GM19452 (cell line): ENCODE results near the gene HJV.
"Not testable (repeated sequence)": the region's sequence is repeated elsewhere in the genome, so short reads cannot be mapped to it uniquely, and the experiment has no call there.

Source experiments
- ATAC-seq: cut with Tn5 transposase; IDR thresholded peaks from one replicate; pipeline ENCODE4 v1.9.1; 2021; ENCODE audit not compliant: unreplicated experiment

The HJV gene, protein sequence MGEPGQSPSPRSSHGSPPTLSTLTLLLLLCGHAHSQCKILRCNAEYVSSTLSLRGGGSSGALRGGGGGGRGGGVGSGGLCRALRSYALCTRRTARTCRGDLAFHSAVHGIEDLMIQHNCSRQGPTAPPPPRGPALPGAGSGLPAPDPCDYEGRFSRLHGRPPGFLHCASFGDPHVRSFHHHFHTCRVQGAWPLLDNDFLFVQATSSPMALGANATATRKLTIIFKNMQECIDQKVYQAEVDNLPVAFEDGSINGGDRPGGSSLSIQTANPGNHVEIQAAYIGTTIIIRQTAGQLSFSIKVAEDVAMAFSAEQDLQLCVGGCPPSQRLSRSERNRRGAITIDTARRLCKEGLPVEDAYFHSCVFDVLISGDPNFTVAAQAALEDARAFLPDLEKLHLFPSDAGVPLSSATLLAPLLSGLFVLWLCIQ

DNA sequence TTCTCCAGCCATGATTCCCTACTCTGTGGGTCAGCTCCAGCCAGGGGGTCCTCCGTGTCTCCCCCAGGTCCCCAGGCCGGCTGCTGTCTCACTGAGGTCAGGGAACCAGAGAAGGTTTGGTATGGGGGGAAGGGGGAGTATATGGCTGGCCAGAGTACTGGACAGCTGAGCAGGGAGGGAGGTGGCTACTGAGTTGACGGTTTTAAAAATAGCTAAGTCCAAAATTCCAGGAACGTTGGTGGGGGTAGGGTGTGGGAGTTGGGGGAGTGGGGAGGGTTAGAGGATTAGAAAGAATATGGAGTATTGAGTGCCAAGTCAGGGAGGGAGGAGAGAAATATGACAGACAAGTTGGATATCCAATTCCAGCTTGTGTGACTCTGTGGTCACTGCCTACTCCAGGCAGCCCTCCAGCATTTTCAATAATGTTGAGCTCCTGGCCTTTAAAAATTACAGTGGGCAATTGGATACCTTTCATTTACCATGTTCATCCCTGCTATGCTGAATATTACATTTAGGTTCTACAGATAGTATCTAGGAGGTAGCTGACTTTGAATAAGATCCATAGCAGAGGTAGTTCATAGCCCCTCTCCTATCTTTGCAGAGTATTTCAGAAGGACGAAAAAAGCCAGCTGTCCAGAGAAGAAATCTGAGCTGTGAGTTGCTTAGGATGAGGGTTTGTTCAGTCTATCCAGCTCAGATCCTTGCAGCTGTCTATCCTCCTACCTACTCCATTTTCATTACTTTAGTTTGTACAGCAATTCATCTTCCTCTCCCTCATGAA, at the start of gene HJV:
Gene HJV (minus strand): TSS at position 114 of the 781 bp plus-strand sequence. CDS start 1,504 bp downstream, outside the sequence.
- ATAC-seq, result no peak

DNA sequence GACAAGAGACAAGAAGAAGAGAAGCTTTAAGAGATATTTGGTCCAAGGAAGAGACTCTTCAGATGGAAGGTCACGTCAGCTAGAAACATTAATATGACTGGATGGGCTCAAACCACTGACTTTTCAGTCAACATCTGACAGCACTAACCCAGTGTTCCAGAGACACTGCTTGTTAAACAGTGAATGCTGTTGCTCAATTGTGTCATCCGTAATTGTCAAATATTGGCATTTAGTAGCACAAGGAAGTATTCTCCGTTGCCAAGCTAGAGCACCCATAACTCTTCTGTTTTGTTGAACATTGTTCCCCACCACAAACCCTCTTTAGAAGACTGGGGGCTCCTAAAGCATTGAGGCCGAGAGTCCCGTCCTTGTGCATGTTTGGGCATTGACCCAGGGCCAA, 37.6 kb upstream of the HJV start:
- ATAC-seq, result not testable (repeated sequence)

DNA sequence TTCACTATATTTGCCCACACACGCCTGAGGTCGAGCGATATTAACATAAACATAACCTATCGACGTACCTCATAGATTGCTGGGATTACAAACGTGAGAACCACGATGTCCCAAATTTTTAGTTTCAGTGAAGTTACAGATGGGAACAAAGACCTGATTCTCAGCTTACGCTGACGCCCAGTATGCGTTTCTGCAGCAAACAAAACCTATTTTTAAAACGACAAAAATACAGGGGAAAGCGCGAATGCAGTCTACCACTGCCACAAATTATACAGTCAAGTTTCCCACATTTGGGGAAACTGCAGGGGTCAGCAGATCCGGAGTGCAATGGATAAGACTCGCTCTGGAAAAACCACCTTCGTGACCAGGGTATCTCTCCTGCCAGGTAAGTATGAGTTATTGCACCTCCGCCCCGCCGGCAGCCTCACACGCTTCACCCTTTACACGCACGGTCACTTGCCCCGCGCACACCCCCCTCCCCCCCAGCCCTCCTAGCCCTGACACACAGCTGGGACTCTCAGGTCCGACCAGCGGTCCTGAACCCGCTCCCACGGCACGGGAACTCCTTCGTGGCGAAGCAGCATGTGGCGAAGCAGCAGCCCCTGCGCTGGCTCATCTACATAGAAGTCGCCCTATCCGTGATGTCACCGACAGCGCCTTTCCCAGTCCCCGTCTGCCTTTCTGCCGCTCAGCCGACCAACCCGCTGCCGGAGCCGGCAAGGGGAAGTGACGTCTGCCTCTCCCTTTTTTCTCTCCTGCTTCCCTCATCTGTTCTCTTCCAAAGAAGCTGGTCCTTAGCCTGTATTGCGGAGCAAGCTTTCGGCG, 30.5 kb upstream of the HJV start:
- ATAC-seq, result peak; percentile 59

DNA sequence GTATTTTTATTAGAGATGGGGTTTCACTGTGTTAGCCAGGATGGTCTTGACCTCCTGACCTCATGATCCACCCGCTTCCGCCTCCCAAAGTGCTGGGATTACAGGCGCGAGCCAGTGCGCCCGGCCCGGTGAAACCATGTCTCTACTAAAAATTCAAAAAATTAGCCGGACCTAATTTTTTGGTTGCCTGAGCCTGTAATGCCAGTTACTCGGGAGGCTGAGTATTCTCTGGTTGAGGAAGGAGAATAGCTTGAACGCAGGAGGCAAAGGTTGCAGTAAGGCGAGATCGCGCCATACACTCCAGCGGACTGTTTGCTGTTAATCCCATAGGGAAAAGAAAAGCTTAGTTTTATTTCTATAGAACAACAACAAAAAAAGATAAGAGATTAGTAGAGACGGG, 29.9 kb upstream of the HJV start:
- ATAC-seq, result peak; percentile 24

DNA sequence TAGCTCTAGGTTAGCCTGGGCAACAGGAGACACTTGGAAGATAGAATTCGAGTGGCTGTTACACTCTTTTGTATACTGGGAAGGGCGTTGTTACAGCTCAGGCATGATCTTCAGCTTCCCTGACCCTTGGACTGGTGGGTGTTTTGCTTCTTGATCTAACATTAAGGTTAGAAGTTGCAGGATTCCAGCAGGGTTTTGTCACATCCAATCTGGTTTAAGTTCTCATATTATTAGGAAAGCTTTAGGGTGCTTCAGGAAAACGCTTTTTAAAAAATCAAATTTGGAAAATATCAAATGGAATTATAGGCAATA, 29.1 kb upstream of the HJV start:
- ATAC-seq, result not testable (repeated sequence)

DNA sequence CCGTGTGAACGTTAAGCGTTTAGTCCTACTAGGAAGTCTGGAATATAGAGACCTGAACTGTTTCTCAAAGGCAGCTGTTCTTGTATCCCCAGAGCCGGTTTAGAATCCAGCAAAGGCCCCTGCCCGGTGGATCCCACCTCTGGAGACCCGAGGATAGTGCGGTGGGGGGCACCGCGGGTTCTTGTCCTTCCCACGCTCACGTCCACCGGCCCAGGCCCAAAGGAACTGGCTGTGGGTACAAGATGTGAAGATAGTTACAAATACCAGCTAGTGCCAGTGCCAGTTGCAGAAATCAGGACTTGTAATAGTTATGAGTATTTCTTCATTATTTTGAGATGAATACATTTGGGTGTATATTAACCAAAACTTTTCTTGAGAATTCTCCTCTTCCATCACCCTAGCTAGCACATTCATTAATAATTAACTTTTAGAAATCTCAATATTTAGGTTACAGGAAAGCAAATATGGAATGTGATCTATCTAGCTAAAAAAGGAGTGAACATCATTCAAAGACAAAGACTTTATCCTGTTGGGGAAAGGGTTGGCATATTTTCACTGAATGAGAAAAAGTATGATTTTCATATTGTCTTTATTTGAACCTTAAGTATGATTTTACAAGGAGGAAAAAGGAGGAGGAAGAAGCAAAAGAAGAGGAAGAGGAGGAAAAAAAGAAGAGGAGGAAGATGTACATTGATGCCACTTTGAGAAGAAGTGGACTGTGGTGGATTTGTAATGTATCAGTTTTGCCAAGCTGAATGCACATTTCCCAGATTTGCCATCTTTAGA, 28.5 kb upstream of the HJV start:
- ATAC-seq, result not testable (repeated sequence)

DNA sequence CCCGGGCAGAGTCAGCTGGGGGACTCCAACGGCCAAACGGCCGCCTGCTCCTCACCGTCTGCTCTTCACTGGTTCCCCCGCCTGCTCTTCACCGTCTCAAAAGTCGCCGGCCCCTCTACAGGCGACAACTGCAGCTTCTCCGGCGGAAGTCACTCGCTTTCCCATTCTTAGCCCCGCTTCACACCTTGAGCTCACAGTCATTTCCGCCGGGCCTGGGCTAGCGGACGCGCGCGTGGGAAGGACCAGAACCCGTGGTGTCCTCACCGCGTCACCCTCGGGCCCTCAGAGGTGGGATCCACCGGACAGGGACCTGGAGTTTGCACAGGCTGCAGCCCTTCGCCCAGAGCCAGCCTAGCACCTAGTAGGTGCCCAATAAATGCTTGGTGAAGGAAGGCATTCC, 27.9 kb upstream of the HJV start:
- ATAC-seq, result no peak

DNA sequence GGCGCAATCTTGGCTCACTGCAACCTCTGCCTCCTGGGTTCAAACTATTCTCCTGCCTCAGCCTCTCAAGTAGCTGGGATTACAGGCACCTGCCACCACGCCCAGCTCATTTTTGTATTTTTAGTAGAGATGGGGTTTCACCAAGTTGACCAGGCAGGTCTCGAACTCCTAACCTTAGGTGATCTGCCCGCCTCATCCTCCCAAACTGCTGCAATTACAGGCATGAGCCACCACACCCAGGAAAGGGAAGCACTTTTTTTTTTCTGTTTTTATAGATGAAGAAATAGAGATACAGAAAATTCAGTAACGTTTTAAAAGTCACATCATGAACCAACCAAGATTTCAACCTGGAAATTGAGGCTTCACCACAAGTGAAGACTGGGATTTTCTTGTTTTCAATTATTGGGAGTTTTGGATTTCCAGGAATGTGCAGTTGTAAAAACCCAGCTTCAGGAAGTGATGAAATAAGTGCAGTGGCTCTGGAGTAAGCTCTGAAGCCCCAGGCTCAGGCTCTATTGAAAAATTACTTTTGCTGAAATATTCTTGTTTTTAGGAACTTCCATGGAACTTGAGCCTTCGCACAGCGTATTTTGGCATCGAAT, 27.1 kb upstream of the HJV start:
- not testable (repeated sequence) for ATAC-seq

DNA sequence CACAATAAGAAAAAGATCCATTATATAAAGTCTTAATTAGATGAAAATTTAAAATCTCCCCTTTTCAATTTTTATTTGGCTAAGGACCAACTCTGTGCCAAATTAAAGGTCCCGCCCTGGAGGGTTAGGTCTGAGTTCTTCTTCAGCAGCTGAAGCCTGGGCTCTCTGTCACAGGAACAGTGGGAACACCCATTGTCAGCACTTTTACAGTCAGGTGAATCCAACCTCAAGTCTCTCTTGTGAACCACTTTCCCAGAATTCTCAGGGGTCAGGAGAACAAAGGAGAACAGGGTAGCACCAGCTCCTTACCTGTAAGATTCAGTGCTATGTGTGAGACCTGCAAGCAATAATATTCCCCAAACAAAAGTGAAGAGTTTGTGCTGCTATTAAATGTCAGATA, 25.1 kb upstream of the HJV start:
- ATAC-seq, result no peak

DNA sequence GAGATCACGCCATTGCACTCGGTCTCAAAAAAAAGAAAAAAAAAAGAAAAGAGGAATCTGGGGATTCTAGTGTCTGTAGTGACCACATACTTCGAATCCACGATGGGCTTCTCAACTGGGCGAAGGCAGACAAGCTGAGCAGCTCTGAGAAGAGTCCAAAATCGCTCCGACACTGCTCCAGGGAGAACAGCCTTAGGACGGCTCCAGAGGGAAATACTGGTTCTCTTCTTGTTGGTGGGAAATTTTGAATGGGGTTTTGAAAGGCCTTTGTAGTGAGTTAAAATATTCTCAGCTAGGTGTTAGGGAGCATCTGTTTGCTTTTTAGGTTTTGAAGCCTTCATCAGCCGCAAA, 18.3 kb upstream of the HJV start:
- no peak for ATAC-seq

DNA sequence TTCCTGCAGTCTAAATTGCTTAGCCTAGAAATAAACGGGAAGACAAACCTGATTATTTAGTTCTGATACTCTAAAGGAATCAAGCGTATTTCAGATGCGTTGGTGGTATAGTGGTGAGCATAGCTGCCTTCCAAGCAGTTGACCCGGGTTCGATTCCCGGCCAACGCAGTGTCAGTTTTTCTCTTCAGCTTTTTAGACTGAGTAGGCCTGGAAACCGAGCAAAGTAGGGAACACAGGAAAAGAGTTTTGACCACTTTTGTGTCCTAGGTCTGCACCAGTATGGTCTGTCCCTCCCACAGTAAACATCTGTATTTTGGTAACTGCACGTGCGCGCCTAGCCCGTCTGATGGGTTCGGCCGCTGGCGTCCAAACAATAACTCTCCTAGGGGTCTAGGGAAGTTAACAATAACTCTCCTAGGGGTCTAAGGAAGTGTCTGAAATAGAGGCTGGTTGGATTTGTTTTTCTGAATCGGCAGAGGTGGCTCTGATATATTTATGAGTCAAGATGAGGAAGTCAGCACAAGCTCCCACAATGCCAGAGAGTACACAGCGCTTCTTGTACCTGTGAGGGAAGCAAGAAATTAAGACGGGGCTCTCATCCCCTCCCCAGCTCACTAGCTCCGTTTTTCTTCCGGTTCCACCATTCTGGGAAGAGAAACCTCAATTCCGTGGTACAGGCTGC, 15.6 kb upstream of the HJV start:
- ATAC-seq, result peak; percentile 23

DNA sequence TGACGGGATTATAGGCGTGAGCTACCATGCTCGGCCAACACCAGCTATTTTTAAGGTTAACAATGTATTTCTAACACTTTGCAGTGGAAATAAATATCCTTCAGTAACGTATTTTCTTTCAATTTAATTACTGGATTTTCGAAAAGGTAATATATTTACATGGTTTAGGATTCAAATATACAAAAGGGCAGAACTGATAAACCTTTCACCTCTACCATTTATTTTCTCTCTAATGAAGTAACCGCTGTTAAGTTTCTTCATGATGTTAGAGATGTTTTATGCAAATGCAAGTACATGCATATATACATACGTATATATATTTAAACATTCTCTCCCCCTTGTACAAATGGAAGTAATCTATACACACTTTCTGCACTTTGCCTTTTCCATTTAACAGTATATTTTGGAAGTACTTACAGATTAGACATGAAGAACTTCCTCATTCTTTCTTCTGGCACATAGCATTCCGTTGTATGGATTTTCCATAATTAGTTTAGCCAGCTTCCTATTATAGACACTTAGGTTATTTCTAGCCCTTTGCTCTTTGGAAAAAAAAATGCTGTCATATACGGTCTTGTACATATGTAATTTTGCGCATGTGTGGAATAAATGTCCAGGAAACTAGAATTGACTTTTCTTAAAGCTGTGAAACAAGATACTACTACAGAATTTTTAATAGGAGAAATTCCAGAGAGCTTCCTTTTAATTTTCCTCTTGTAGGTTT, 14.9 kb upstream of the HJV start:
- ATAC-seq, result no peak

DNA sequence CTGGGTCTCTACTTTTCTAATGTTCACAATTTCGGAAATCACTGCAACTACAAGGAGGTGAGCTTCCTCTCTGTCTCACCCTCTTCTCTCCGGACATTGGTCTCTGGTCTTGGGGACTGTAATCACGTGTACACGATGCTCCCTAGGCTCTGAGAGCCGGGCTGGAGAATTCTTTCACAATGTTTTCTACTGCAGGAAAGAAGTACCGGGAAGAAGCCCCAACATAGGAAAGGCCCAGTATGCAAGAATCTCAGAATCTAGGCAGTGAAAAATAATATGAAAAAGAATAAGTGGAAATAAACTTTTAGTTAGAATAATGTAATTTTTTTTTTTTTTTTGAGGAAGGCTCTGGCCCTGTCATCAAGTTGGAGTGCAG, 13.5 kb upstream of the HJV start:
- ATAC-seq, result no peak

DNA sequence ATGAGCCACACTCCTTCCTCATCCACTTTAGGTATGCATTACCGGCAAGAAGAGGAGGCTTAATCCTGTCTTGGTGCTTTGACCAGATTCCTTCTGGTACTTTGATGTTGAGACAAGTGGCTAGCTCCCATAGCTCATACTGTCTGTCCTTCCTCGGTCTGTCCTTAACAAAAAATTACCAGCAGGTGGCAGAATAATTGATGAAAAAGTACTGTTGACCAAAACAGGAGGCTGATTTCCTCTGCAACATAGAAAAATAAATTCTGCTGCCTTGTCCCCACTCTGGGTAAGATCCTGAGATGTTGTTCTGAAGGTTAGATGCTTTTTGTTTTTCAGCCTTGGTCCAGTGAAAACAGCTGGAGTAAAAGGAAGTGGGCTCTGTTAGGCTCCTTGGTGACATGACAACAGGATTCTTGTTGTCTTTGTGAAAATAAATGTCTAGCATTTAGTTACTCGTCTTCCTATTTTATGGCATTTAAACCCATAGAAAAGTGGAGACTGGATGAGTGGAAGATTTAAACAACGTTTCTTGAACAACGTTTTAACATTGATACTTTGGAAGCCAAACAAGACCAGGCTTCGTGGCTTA, 11.2 kb upstream of the HJV start:
- no peak for ATAC-seq

DNA sequence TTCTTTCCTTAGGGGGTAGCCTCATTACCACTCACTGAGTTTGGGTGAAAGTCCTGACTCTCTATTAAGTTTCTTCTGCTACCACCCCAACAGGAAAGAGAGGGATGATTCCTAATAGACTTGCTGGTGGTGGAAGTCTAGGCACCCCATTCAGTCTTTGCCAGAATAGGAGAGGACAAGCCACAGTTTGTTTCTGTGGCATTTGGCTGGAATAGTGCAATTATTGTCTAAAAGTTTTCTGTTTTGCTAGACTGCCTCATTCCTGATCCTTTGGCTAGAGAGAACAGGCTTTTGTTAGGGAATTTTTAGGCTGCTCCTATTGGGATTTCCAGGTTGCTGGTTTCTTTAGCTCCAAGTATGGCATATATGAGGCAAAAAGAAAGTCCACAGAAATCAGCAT, 9.9 kb upstream of the HJV start:
- ATAC-seq, result no peak

DNA sequence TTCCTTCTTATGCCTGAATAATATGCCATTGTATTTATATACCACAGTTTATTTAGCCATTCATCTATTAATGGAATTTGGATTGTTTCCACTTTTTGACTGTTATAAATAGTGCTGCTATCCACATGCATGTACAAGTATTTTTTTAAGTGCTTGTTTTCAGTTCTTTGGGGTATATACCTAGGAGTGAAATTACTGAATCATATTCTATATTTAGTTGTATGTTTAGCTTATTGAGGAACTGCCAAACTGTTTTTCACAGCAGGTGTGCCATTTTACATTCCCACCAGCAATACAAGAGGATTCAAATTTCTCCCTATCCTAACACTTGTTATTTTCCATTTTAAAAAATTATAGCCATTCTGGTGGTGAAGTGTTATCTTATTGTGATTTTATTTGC, 7.6 kb upstream of the HJV start:
- no peak for ATAC-seq

DNA sequence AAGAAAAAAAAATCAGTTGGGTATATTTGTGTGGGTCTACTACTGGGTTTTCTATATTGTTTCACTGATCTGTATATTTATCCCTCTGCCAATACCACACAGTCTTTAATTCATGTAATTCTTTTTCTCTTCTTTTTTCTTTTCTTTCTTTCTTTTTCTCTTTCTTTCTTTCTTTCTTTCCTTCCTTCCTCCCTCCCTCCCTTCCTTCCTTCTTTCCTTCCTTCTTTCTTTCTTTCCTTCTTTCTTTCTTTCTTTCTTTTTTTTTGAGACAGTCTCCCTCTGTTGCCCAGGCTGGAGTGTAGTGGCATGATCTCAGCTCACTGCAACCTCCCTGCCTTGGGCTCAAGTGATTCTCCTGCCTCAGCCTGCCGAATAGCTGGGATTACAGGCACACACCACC, 5.1 kb upstream of the HJV start:
- not testable (repeated sequence) for ATAC-seq

DNA sequence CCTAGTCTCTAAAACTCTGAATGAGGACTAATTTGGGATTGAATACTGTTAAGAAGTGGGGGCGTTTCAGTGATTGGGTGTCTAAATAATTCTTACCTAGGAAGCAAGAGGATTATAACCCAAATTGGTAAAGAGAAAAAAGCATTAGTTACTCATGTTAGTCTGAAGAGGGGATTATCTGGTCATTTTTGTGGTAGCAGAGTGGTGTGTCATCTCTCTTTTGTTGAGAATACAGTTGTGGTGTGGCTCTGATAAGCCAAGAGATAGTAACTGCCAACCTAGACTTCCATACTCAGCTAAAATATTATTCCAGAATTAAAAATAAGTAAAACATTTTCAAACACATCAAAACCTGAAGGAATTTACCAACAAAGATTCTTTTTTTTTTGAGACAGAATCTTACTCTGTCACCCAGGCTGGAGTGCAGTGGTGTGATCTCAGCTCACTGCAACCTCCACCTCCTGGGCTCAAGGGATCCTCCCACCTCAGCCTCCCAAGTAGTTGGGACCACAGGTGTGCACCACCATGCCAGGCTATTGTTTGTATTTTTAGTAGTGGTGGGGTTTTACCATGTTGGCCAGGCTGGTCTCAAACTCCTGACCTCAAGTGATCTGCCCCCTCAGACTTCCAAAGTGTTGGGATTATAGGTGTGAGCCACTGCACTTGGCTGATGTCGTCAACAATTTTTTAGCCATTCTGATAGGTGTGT, 4.4 kb upstream of the HJV start:
- ATAC-seq, result not testable (repeated sequence)
